NOMO-1 treated with dmso at 0.1 percent for 144 hours (cell line): ENCODE results near the gene CFAP74.

Source experiments
- DNase-seq: peaks from one replicate; lab custom pipeline; 2025; ENCODE audit not compliant: unreplicated experiment; lab: John Stamatoyannopoulos, UW

CFAP74 gene, protein sequence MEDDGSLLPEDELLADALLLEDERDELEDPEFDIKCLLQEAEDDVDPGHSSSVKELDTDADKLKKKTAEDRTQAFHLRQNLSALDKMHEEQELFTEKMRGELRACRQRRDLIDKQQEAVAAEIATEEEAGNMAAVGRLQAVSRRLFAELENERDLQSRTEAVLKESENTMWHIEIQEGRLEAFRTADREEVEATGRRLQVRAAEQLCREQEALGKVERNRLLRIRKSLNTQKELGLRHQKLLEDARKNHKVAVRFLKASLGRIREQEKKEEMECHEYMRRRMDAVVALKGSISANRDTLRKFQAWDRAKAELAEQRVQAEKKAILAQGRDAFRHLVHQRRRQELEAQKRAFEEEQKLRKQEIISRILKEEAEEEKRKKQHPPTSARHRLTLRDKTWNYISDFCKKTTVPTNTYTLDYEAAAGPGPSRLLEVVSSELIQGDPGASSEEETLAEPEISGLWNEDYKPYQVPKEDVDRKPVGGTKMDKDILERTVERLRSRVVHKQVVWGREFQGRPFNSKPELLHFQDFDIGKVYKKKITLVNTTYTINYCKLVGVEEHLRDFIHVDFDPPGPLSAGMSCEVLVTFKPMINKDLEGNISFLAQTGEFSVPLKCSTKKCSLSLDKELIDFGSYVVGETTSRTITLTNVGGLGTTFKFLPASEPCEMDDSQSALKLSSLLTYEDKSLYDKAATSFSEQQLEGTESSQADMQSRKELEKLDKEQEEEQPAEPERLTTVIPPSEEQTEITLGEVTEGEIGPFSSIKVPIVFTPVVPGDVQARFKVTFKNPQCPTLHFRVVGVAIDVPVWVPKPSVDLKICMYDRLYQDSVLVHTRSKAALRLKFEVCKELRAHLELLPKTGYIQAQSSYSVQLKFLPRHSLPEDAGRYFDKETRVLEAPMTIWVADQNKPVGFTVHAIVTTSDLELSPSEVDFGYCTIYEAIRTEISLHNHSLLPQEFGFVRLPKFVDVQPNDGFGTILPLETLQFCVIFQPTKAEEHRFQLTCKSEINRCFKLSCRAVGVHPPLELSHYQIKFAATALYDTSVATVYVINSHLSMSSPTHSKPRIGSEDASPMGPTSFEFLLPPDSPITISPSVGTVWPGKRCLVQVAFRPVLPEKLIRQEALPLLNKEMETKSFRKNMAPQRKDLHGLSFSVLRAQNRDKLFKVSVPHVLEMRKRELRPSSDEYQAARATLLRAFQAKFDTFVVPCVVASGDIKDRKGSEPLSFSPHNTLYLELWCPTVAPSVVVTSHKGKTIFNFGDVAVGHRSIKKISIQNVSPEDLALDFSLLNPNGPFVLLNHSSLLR (N-terminal part only)

DNA sequence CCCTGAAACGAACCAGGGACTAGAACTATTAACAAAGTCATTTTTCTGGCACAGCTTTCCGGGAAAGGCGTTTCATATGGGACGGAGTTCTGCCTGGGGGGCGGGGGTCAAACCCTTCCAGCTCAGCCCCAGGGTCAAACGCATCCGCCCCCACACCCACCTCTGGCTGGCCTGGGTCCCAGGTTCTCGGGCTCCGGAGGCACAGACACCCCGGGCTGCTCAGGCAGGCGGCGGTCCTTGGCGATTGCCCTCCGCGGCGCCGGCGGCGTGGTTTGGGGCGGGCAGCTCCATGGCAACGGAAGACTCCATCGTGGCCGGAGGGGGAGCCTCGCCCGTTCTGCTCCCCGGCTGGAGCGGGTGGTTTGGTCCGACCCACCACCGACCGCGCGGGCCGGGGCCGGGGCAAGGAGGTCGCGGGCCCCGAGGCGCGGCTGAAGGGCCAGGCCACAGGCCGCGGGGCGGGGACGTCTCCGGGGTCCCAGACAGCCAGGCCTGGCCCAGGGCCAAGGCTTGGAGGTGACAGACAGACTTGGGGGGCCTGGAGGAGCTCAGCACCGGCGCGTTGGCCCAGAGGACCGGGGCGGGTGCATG is at the start of gene CFAP74:
TSS of gene CFAP74 (minus strand) at position 246 of the 591 bp plus-strand sequence. CDS start 12,830 bp downstream, outside the sequence.
- no peak for DNase-seq

DNA sequence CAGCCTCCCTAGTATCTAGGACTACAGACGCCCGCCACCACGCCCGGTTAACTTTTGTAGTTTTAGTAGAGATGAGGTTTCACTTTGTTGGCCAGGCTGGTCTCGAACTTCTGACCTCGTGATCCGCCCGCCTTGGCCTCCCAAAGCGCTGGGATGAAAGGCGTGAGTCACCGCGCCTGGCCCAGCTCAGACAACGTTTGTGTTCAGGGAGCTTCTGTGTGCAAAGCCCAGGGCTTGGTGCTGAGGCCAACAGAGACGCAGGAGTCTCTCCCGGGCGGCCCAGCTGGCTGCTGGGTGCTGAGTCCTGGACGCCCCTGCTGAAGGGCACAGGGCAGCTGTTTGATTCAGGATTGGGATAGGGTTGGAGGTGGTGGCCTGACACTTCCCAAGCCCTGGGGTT is 49.6 kb upstream of the CFAP74 start:
- no peak for DNase-seq

DNA sequence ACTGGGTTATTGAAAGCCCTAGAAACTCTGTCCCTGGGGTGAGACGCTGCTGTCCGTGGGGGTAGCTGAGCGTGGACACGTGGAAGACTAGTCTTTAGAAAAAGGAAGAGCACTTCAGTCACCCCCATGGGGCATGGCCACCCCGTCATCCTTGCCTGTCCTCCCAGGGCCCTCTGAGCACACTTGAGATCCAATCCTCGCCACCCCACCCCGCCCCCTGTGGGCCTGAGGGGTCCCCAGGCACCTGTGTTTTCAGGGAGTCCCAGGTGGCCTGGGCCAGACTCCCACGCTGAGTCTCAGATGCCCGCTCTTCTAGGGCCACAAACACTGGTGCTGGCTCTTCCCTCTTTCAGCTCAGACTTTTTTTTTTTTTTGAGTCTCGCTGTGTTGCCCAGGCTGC is 49.2 kb upstream of the CFAP74 start:
- DNase-seq = no peak

DNA sequence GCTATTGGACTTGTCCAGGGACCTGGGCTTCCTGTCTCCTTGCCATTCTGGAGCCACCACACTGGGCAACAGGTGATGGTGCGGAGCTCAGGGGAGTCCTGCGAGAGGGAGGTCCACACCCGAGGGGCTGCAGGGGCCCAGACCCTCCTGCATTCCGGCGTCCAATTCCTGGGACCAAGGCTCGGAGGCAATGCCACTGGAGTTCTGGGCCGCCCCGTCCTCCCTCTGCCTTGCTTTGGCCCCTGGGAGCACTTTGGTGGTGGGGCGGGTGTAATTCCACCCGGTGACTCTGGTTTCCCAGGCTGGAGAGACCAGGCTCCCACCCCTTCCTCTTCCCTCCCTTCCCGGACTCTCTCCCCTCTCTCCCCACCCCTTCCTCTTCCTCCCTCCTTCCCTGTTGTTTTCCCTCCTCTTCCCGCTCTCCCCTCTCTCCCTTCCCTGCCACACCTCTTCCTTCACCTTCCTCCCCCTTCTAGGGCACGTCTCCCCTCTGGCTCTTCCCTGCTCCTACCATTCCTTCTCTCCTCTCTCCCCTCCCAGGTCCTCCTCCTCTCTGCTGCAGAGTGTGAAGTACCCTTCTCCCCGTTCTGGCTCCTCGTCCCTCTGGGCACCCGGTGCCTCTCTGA is 48.6 kb upstream of the CFAP74 start:
- DNase-seq = no peak

DNA sequence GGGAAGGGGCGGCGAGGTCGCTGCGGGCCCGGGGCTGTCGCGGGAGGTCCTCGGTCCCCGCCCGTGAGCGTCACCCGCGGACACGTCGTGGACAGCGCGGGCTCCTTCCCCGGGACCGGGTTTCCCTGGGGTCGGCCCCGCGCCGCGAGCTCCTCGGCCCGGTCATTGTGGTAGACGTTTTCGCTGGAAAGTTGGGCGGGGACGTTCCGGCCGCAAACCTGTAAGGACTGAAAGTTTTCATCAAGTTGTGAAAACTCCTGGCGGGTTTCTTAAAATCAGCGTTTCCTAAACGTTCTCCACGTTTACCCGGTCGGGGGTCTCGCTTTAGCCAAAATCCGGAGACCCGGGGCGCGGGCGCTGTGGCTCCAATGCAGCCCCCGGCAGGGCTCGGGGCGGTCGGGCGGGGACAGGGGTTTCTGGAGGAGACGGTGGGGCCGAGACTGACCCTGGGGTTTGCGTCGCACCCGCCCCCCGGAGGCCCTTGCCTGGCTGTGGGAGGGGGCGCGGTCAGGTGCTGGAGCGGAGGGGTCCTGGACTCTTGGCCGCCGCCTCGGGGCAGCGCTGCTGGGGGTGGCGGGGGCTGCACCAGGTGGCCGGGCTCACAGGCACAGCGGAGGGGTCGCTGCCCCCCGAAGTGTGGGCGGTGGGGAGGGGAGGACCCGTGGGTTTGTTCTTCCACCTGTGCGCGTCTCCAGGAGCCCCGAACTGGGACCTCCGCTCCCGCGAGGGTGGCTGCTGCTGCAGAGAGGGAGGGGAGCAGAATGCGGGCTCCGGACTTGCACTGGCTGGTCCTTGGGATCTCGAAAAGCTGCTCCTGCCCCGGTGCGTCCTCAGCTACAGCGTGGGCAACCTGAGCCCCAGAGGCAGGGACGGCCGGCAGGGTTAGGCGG is 47.5 kb upstream of the CFAP74 start:
- no peak for DNase-seq

DNA sequence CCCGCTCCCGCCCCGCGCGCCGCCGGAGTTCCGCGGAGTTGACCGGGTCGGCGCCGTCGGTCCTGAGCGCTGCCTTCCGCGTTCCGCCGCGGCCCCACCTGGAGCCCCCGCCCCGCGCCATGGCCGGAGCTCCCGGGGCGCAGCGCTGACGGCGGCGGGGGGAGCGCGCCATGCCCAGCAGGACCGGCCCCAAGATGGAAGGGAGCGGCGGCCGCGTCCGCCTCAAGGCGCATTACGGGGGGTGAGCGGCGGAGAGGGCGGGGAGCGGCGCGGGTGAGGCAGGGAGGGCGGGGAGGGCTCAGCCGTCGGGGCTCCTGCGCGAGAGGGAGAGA is 46.8 kb upstream of the CFAP74 start:
- DNase-seq = no peak

DNA sequence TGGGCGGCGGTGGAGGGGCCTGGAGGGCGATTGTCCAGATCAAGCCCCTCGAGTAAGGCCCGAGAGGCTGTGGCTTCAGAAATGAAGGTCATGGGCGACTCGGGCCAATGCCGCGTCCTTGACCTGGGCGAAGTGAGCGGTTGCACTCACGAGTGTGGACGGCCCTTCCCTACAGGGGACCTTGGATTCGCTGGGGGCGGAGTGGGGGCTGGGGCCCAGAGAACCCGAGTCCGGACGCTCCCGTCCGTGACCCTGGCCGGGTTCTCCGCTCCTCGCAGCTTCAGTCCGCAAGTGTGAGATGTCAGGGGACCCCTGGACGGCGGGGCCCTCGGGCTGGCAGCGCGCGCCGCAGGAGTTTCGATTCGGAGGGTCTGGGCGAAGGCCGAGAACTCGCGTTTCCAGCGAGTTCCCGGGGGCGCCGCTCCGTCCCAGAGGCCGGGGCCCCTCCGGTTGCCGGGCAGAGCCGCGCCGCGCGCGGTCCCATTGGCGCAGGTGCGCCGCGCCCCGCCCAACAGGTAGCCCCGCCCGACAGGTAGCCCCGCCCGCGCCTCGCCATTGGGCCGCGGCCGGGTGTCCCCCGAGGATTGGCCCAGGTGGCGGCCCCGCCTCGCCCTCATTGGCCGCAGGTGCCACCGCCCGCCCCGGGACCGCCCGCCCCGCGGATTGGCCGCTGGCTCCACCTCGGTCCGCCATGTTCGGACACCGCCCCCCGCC is 46.3 kb upstream of the CFAP74 start, which contains the start of gene PRKCZ:
TSS of gene PRKCZ (plus strand) at position 694 of the 714 bp plus-strand sequence. CDS start 220 bp downstream, outside the sequence.
- peak; percentile 49 for DNase-seq

DNA sequence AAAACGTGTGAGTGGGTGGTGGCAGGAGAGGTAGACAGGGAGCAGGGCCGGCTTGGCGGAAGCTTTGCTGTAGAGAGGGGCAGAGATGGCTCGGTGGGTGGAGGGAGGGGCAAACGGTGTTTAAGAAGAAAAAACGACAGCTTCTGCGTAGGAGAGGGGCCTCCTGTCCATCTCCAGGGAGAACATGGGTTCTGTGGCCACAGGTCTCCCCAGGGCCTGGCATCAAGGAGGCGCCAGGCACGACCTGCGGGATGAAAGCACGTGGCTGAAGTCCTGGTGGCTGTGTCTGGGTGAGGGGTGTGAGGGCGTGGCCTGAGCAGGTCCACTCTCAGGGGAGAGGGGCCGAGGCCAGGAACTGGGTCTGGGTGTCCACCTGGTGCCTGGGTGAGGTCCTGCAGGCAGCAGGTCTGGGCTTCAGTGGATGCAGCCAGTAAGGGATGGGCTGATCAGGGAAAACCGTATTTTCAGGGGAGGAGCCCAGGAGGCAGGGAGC is 45.7 kb upstream of the CFAP74 start:
- no peak for DNase-seq

DNA sequence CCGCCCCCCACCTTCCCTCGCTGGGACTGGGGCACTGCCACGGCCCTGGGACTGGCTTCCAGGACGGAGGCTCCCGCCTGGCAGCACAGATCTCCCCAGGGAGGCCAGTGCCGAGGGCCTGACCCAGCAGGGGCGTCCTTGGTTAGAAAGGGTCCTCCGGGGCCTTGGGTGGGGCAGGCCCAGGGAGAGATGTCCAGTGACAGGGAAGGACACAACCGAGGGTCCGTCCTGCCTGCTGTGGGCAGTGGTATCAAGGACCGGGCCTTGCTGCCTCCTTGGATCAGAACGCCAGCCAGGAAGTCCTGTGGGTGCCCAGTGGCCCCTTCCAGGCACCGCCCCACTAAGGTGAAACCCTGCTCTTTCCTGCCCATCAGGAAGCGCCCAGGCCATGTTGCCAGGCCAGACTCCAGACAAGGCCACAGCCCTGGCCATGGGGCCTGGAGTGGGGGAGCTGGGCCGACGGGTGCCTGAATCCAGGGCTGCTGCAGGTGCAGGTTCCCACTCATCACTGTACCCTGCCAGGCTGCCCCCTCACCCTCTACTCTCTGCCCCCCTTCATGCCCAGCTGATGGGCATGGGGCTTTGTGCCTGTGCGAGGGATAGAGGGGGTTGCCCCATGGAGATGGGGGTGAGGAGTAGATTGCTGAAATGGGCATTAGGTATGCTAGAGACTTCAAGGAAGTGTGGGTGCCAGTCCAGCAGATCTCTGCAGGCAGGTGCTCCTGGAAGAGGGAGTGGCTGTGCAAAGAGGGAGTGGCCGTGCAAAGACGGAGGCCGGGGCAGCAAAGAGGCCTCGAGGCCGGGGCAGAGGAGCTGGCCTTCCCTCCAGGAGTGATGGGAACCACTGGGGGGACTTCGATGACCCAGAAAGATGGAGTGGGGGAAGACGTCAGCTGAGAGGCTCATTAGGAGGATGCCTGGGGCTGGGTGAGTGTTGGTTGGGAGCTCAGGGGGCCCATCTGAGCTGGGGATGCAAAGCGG is 44.5 kb upstream of the CFAP74 start:
- DNase-seq = no peak

DNA sequence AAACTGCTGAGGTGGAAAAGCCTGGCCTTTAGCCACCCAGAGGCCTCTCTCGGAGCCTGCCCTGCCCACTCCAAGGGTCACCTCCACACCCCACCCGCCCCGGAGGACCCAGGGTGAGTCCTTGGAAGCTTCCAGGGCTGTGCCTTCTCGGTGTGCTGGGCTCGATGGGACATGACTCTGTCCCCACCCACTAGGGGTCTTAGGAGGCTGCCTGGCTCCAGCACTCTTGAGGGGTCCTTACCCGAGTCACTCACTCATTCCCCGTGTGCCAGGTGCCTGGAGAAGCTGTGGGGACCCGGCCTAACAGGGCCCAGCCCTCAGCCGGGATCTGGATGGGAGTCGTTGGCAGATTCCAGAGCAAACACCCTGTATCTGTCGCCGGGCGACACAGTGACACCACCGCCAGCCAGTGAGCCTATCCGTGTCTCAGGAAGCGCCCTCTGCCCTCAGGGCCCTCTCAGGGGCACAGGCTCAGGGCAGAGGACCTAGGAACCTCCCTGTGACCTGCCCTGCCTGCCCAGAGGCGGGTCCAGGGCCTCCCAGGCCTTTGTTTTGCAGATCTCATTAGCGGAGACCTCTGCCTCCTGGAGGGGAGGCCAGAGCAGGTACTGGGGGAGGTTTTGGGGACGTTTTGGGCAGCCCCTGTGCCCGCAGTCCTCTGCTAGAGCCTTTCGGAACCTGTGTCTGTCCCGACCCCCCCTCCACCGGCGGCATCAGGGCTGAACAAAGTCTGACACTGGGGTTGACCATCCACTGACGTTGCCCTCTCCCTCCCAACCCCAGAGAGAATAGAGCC is 43.6 kb upstream of the CFAP74 start:
- DNase-seq = no peak

DNA sequence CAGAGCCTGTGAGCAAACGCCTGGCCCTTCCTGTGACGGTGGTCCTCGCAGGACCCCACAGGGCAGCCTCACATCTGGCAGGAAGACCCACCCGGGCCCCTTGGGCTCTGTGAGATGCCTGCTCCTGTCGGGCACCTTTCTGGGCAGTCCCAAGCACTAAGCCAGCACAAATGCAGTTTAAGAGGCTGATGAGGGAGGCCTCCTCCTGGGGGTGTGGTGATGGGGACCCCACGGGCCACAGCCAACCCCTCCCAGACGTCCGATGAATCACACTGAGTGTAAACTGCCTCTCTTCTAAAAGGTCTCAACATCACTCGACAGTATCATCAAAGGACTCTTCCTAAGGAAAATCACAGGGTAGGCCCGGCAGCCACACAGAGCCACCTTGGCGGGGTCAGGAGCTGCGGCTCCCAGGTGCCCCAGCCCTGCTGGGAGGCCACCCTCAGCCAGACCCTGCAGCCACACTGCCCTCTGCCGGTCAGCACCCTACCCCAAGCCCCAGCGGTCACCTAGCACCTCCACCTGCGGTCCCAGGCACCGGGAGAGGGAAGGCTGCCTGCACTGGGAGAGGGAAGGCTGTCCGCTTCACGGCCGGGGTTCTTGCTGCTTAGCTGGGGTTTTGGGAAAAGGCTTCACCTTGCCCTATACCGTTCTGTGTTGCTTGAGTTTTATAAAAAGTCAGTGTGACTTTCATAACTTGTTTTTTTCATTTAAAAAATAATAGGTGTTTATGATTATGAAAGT is 42.8 kb upstream of the CFAP74 start:
- peak; percentile 3 for DNase-seq

DNA sequence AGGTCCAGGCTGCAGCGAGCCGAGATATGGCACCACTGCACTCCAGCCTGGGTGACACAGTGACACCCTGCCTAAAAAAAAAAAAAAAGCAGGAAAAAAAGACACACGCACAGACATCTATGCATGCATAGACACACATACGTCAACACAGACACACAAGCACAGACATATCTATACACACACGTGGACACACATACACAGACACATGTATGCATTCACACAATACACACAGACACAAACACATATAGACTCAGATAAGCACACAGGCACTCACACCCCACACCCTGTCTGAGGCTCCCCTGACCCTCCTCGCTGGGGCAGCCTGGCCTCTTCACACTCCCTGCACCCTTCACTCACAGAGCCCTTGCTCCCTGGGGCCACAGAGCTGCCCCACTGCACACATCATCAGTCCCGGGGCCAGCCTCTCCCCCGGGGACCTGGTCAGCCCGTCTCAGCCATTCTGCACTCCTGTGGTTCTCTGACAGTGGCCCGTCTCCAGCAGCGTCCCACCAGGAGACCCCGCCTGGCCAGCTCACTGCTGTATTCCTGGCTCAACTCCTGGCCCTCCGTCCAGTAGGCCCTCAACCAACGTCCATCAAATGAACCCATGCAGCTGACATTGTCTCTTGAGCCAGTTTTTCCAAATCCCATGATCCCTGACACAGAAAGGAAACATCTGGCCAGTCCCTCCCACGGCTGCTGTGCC is 42.0 kb upstream of the CFAP74 start:
- DNase-seq = no peak

DNA sequence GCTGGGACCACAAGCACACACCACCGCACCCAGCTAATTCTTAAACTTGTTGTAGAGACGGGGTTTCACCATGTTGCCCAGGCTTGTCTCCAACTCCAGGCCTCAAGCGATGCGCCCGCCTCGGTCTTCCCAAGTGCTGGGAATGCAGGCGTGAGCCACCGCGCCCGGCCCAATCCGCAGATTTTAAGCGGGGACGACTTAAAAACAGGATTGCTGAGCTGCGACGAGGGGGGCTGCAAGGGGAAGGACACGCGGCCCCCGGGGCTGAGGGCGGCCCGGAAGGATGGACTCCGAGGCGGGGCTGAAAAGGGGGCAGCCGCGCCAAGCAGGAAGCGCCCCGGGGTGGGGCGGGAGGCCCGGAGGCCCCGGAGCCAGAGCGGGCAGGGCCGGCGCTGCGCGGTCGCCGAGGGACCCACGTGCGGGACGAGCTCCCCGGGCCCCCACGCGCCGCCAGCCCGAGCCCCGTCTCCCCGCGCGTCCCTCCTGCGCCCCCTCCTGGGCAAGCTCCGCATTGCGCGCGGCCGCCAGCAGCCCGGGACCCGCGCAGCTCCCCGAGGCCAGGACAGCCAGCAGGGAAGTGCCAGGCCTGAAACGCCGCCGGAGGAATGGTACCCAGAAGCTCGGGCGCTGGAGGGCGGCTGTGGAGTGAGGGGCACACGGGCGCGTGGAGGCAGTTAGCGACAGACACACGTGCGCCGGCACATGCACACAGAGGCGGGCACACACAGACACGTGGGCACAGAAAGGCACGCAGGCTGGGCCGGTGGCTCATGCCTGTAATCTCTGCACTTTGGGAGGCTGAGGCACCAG is 41.1 kb upstream of the CFAP74 start:
- DNase-seq = peak; percentile 31

DNA sequence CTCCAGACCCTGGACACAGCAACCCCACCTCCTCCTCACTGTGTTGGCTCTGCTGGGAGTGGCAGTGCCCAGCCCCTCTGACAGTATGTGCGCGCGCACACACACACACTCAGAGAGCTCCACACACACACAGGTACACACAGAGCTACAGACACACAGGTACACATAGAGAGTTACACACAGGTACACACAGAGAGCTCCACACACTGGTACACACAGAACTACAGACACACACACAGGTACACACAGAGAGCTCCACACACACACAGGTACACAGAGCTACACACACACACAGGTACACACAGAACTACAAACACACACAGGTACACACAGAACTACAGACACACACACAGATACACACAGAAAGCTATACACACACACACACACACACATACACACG is 40.3 kb upstream of the CFAP74 start:
- no peak for DNase-seq
